HG02759 (cell line): ENCODE data around the gene ZNHIT6.

ENCODE experiments used
- ATAC-seq: cut with Tn5 transposase; IDR thresholded peaks from one replicate; pipeline ENCODE4 v1.9.1; 2021; ENCODE audit warnings: mild to moderate bottlenecking, moderate library complexity; ENCODE audit not compliant: unreplicated experiment

Gene ZNHIT6

DNA sequence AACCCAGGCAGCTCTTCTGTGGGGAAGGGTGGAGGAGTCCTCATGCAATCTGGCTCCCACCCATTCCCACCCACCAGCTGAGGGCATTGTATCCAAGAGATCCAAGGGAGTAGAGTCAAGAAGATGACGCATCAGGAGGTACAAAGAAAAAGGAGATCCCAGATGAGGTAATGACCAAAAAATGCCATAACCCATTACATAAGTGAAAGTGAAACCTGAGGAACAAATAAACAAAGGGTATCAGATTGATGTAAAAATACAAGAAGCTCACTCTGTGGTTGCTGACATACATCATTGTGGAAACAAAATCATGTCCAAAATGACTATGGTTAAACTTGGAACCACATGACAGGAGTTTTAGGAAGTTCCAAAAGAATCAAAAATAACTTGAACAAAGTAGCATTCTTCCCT, 85.2 kb downstream of the ZNHIT6 start:
- no peak for ATAC-seq

DNA sequence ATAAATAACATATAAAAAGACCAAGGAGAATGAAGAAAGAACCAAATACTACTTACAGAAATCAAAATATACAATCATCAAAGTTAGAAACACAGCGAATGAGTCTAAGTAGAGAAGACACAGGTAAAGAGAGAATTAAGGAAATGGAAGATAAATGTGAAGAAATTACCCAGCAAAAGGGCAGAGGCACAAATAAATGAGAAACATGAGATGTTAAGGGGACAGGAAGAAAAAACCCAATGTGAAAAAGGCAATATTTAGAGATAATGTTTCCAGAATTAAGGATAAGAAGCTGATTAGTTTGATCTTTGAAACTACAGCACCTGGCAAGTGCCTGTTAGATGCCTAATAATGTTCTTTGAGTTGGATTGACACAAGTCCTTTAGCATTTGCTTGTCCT, 86.8 kb downstream of the ZNHIT6 start:
- no peak for ATAC-seq

DNA sequence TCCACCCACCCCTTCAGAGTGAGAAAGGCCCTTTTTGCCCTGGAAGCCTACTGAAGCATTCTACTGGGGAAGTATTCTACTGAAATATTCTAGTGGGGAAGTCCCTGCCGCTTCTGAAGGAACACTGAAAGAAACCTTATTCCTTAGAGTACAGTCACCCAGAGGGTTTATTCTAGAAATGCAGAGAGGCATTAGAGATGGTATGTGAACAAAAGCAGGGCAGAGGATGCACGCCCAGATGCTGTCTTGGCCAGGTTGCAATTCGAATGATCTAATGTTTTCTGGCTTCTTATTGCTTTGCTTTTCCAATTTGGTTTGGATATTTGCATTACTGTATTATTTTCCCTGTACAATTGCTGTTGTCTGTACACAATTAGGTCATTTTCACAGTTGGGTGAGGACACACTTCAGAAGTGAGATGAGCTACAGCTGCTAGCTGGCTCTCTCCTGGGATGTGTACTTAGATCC, 90.6 kb downstream of the ZNHIT6 start:
- ATAC-seq, result peak; percentile 74

DNA sequence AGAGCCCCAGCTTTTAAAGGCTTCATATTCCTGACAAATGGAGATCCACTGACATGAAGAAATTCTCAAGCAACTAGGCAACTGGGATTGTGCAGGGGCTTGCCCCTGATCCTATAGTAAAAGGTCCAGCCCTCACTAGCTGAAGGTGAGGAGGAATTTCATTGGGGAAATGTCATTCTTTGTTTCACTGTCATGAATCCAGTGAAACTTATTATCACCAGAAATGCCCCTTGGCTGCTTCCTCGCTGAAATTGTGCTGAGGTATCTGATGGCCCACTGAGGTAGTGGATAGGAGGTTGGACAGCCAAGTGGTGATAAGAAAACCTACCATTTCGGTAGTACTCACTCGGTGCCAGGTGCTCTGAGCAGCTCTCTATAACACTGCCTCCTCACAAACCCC, 91.5 kb downstream of the ZNHIT6 start:
- ATAC-seq, result no peak

DNA sequence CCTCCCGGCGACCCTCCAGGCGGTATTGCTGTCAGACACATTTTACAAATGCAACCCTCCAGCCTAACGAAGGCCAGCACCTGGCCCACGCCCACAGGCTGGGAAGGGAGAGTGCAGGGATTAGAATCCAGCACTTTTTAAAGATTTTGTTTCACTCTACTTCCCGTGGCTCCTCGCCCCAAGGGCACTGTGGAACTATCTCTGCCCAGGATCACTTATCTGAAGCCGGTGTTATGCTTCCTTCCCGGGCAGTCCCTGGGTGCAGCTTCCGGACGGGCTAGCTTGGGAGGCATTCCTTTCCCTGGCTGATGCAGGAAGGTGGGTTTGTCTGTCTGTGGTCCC, 91.9 kb downstream of the ZNHIT6 start:
- ATAC-seq, result no peak

DNA sequence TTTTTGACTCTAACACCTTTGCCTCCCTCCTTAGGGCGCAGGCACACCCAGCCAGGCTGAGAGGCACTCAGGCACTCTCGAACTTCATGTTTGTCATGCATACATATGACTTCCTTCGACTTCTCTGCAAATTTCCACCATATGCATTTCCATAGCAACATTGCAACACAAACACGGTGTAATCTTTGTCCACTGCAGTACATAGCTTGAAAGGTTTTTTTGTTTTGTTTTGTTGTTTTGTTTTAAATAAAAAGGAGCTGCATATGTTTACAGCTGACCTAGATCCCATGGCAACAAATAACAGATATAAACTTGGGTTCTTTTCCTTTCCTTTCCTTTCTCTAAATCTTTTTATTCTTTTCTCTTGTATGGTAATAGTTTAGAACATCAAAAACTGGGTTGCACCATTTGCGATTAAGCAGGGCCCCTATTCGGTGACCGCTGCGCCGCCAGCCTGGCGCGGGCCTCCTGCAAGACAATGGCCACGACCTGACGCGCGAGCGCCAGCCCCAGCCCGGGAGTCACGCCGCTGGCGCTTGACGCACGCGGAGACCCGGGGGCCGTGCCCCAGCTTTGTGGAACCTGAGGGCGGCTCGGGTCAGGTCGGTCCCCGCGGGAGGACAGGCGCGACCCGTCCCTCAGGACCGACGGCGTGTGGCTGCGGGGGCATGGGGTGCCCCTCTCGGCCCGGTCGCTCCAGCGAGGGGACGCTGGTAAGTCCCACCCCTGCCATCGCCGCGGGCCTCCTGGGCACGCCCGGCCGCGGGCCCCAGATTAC, 92.5 kb downstream of the ZNHIT6 start:
- ATAC-seq, result no peak

DNA sequence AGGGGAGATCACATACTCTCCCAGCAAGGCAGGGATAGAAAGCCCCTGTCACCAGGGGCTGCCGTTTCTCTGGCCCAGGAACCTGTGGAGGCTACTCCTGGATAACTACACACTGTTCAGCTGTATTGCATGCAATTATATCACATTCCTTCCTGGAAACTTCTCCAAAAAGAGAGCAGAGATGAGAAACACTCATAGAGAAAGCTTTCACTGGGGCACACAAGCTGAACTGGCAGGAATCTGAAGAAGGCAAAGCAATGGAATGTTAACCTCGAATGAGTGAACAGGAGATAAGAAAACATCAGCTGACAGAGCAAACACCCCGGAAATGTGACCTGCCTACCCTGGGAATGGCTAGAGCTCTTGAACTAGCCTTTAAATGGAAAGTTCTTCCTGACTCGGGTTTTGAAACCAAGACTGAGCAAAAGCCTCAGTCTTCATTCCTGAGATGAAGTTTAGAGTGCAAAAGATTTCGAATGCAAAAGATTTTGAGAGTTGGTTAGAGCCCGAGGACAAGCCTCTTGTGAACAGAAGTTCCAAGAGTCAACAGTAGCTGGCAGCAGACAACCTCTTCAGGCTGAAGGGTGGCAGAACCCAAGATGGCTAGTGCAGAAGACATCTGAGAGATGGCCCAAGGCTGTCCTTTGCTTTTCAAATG, 95.4 kb downstream of the ZNHIT6 start:
- ATAC-seq, result no peak

DNA sequence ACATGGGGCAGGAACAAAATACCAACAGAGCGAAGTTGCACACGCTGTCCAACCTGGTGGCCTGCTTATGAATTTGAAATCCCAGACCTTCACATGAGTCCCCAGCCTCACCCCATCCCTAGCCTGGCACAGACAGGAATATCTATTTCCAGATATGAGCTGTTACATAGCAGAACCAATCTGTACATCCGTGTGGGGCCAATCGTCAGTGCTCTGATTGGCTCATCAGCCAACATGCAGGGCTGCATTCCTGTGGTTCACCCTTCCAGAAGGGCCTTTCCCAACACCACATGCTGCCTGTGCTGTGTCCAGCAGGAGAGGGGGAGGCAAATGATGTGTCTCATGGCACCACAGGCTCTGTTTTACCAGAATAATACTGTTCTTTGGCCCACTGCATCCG, 96.4 kb downstream of the ZNHIT6 start:
- ATAC-seq, result no peak

DNA sequence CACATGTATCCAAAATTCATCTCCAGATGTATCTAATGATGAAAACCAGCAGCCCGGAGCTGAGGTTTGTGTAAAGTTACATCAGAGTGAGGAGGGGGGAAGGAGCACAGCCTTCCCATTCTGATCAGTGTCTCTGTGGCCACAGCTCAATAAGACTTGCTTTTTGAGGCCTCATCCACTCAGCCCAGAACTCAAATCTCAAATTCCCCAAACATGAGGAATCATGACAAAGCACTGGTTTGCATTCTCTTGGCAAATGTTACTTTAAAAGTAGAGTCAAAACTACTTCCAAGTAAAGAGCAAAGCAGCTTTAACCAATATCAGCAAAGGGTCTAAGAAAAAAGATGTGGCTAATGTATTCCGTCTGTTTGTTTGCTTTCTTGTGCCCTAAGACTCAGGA, 96.8 kb downstream of the ZNHIT6 start:
- no peak for ATAC-seq

DNA sequence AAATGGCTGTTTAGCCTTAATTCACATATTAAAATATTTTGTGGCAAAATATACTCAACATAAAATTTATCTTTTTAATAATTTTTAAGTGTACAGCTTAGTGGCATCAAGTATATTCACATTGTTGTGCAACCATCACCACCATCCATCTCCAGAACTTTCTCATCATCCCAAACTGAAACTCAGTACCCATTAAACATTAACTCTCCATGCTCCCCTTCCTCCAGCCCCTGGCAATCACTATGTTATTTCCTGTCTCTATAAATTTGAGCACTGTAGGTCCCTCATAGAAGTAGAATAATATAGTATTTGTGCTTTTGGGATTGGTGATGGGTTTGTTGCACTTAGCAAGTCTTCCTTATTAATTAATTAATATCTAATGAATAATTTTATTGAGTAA, 98.3 kb downstream of the ZNHIT6 start:
- ATAC-seq, result no peak

DNA sequence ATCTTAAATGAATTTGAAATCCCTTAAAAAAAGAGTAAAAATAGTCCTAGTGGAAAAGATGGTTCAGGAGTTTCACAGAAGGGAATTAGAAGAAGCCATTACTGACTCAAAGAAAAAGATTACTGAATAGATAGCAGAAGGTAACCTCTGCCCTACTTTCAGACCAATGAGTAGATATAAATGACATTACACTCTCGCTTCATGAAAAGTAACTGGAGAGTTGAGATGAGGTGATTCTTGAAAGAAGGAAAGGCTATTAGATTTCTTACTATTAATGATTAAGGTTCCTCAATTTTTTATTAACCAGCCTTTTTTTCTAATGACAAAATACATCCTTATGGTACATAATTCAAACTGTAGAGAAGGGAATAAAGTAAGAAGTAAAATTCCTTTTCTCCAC, 99.4 kb downstream of the ZNHIT6 start:
- ATAC-seq, result no peak

DNA sequence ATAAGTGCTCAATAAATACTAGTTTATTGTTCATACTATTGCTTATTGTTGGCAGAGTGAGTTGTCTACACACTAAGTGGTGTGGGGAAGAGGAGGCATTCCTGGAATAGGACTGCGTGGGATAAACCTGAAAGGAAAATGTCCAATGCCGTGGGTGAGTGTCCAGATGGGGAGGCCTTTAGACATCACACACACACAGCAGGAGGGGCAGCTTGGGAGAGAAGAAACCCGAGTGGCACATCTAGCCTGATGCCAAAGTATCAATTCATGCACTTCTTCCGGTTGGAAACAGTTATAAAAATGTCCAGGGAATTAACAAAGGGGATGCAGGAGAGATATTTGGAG, 100.3 kb downstream of the ZNHIT6 start:
- no peak for ATAC-seq

DNA sequence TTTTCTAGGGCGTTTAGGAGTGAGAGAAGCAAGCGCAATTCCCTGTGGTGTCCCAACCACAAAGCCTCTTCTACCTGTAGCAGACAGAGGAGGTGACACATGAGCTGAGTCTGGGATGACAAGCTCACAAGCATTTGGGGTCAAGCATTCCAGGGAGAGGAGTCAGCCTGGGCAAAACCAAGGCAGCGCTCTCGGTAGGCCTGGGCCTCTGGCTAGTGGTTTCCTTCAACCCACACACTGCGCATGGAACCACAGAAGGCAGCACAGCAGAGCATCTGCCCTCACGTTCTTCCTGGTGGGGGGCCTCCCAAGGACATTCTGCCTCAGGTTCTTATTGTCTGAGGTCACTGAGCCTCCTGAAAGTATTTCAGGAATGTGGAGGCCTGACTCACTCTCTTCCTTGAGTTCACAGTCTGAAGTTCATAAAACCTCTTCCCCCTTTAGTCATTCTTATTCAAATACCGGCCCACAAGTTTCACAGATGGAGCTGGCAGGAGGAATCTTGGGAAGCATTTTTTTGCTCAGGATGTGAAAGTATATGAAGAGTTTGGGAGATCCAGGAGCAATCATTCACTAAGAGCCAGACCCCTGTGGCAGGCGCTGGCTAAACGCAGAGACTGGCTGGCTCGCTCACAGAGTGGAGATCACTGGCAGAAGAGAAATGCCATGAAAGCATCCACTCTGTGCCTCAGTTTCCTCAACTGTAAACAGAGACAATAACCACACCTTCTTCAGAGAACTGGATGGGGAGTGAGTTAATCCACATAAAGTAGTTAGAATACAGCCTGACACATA, 100.9 kb downstream of the ZNHIT6 start:
- no peak for ATAC-seq

DNA sequence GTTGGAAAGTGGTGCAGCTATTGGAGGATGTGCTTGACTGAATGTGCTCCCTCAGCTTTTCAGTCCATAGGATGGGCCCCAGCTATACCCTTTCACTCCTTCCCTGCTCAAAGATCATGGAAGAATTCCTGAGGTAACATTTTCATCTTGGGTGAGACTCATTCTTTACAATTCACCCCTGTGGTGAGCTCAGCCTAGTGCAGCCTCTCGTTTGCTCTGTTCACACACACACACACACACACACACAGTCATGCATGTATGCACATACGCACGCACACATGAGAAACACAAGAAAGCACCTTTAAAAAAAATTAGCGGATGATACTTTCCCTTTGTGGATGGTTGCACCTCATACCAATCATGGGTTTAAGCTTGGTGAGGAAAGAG, 101.8 kb downstream of the ZNHIT6 start:
- no peak for ATAC-seq

DNA sequence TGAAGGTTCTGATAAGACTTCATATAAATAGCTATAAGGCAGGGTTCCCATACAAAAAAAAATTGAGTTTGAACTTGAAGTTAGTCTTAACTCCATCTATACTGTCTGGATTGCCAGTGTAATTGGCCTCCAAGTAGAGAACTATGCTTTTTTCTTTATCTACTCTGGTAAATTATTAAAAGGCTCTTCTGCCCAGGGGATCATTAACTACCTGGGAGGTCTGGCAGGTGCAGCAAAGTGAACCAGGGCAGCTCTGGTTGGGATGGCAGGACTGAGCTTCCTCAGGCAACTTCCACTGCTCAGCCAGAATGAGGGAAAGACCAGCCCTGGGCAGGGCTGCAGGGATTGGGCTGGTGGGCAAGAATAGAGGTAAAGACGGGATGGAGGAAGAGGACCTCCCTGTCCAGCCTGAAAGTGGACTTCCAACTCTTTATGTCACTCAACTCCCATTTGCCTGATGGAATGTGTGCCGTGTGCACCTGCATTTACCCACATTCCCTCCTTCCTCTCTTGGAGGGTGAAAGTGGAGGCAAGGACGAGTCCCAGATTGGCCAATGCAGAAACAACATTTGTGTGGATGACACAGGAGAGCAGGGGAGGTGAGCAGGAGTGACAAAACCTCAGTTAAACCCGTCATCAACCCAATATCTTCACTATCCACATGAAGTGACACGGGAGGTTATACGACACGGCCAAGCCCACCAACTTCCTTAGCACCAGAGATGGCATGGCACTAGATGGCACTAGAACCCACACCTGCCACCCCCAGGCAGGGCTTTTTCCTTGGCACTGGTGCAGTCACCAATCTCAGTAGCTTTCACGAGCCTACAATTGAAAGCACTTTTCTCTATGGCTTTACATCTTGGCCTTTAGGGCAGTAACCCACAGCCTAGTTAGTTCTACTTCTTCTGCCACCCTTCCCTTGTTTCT, 102.5 kb downstream of the ZNHIT6 start:
- no peak for ATAC-seq

DNA sequence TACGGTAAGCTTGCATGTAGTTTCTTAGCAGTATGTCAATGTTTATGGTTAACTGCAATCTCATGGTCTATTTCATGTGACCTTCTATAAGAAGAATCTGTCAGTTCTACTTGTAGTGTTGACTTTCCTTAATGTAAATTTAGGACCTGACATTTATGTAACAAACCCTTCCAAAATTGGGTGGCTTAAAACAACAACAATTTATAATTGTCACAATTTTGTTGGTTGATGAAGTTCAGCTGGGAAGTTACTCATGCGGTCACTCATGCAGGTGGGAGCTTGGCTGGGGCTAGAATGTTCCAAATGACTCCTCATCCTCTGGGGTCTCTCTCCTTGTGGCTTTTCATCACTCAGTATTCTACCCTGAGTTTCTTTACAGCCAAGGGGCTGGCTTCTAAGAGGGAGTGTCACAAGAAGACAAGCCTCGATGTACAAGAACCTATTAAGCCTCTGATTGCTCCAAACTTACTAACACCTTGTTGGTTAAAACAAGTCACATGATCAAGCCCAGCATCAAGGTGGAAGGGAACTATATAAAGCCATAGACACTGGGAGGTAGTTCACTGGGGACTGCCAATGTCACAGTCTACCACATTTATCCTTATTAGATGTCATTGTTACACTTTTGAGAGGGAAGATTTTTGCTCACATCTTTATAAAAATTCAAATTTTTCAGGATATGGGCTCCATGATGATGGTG, 103.8 kb downstream of the ZNHIT6 start:
- ATAC-seq, result no peak

DNA sequence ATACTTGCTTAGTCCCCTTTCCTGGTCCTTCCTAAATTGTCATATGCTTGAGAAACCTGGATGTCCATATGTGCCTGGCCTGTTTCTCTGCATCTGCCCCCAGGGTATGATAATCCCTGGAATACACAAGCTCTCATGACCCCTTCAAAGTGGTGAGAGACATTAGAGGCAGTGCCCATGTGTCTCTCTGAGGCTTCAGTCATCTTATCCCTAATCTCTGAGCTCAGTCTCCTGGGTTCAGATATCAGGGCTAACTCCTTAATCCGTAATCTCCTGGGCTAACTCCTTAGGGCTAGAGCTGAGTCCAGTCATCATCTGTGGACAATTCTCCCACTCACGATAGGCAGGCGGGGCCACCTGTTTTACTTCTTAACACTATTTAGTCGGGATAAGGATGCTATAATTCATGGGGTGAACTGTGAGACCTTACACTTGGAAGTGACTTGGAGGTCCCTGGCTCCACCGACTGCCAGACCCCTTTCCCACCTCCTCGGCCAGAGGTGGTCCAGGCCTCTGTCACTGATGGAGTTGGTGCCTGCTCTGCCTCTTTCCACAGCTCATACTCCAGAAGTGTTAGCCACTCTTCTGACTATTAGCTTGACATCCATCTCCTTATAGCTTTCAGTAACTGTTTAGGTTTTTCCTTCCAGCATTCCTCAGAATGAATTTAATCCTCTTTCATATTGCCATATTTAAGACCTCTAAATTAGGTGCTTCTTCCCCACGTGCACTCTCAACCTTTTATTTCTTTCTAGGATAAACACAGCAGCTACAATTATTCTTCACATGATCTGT, 105.0 kb downstream of the ZNHIT6 start:
- ATAC-seq, result no peak

DNA sequence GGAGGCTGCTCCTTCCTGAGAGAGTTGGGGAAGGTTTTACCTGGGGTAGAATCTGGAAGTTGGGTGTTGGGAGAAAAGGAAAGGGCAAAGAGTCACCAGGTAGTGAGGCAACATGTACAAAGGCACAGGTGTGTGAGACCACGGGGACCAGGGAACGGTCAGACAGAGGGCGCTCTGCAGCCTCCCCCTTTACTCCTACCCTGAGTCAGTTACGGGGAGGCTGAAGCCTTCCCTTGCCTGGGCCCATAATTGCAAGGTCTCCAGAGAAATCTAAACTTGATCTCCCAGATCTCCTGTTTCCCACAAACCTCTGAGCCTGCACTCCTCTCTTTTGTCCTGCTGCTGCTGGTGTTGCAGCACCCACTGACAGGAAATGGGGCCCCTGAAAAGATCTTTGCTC, 105.7 kb downstream of the ZNHIT6 start:
- no peak for ATAC-seq

DNA sequence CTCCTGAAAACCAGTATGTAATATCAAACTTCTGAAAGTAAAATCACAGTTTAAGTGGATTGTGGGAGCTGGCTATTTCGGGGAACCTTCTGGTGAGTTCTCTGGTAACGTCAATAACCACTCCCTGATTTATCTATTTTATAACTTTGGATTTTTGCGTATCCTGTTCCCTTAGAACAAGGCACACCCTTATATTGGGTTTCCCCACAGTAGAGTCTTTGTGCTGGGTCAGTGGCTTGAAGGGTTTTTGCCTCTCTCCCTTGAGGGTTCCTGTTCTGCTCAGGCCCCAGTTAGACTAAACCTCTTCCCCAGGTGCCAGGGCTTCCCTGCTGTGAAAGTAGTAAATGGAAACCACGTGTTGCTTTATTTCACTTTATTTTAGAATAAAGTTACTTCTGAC, 106.3 kb downstream of the ZNHIT6 start:
- no peak for ATAC-seq

DNA sequence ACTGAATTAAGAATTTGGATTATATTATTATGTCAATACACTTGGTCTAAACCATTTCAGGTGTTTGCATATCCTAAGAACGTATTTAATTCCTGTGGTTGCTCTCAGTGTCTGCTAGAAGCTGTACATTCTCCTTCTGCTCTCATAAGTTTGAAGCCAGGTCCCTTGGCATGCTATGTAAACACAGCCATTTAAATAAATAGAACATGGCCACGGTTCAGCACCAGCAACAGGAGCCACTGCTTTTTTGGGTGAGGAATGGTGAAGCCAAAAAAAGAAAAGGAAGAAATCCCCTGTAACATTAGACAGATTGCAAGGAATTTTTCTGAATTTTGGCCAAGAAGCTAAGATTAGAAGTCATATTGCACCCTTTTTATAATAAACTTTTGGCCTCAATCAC, 108.6 kb downstream of the ZNHIT6 start:
- no peak for ATAC-seq
